GM15510 (cell line): ENCODE measurements around the gene SMYD2.

Source experiments
- POLR2A ChIP-seq: IDR thresholded peaks from 3 replicates; pipeline ENCODE4 v1.6.1; 2011; ENCODE audit warnings: borderline replicate concordance; ENCODE audit not compliant: insufficient read length; ENCODE audit errors: extremely low read depth

The SMYD2 gene

GRCh38 chr1:214261206-214262123 is 19.5 kb upstream of the SMYD2 start:
- no peak for TF ChIP-seq POLR2A

DNA sequence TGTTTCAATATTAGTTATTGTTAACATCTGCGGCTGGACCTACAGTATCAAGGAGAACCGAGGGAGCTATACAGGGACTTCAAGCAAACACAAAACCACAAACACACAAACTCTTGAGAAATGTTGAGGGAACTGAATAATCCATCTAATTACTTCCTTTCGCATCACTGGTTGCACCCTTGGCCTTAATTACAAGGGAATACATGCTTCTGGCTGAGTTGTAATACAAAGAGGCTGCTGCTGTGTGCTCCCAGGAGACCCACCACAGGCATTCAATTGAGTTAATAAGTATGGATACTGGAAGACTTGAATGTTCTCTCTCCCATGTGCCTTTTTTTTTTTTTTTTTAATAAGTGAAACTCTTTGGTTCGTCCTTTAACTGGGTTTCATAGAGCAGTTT is 16.8 kb upstream of the SMYD2 start:
- TF ChIP-seq POLR2A: no peak

GRCh38 chr1:214264976-214265375 is 16.0 kb upstream of the SMYD2 start:
- no peak for TF ChIP-seq POLR2A

- TF ChIP-seq POLR2A: no peak
Measured at GRCh38 chr1:214270097-214270650, 10.8 kb upstream of the SMYD2 start.

- no peak for TF ChIP-seq POLR2A
Measured at GRCh38 chr1:214271174-214271858, 9.6 kb upstream of the SMYD2 start.

DNA sequence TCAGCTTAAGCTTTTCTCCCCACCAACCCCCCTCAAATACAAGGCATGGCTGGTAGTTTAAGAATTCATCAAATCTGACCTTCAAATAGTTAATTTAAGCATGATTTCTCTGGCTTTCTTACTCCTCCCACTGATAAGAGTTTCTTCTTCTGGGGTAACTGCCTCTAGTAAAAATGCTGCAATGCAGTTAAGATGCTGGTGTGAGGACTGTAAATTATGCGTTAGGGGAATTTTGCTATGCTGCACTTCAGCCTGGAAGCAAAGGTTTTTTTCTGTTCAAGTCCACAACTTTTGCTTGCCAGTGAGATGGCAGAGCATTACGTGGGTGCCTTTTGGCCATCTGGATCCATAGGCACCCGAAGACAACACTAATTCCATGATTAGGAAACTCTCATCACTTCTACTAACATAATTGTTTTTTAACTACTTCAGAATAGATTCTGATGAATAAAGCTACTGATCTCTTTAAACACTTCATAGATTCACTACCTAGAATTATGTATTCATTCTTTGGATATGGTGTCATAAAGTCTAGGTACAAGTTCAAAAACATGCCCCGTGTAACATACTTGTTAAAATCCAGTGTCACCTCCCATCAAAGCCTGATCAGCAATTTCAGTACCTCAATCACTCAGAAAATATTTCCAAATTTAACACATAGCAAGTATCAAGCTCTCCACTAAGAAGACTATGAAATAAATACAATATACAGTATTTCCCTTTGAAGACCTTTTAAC is 8.8 kb upstream of the SMYD2 start:
- TF ChIP-seq POLR2A: no peak

DNA sequence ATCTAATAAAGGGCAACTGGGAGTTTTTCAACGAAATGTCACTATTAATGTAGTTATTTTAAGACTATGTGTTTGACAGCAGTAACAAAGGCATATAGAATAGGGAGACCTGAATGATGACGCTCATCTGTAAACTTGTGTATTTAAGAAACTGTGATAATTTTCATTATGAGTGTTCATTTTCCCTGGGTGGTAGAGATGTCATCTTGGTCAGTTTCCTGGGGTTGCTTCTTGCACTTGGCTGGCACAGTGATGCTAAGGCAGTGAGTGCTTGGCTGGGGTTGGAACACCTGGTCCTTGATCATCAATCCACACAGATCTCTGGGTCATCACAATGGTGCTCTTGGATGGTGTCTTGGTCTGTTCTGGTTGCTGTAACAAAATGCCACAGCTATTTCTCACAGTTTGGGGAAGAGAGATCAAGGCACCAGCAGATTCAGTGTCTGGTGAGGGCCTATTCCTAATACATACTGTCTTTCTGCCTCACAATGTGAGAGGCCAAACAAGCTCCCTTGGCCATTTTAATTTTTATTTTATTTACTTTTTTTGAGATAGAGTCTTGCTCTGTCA is 7.9 kb upstream of the SMYD2 start:
- no peak for TF ChIP-seq POLR2A

DNA sequence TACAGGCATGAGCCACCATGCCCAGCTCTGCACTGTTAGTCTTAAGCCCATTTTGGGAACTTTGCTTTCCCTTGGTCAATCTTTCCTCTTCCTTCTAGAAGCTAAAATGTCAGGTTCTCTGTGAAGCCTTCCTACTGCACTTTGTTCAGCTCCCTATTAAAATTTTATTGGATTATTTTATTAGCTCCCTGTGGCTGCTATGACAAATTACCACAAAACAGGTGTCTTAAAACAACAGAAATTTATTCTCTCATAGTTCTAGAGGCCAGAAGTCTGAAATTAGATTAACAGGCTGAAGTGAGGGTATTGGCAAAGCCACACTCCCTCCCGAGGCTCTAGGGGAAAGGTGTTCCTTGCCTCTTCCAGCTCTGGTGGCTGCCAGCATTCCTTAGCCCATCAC is 4.2 kb upstream of the SMYD2 start:
- no peak for TF ChIP-seq POLR2A

- no peak for TF ChIP-seq POLR2A
Measured at GRCh38 chr1:214277704-214278635, 3.0 kb upstream of the SMYD2 start.

DNA sequence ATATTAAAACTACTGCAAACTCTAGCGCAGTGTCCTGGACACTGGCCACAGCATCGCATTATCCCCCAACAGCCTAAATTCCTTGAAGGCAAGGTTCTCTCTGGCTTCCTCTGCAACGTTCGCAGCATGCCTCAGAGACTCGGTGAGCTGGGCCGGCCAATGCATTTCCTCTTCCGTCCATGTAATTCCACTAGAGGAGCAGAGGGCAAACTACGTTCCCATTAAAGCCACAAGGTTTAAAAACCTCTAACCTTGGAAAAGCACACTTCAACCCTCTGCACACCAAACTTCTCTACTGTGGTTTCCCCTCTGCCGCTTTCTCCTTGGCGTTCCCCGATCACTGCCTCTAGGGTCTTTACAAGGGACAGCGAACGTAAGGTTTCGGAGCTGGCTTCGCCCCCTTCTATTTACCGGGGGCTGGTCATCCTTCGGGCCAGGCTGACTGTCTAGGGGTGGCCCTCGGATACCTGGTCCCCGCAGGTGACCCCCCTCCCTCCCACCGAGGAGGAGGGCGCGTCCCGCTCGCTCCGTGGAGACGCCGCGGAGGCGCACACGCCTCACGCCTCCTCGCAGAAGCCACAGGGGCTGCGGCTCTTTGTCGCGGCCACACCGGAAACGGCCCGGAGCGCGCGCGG is 456 bp upstream of the SMYD2 start:
- no peak for TF ChIP-seq POLR2A

DNA sequence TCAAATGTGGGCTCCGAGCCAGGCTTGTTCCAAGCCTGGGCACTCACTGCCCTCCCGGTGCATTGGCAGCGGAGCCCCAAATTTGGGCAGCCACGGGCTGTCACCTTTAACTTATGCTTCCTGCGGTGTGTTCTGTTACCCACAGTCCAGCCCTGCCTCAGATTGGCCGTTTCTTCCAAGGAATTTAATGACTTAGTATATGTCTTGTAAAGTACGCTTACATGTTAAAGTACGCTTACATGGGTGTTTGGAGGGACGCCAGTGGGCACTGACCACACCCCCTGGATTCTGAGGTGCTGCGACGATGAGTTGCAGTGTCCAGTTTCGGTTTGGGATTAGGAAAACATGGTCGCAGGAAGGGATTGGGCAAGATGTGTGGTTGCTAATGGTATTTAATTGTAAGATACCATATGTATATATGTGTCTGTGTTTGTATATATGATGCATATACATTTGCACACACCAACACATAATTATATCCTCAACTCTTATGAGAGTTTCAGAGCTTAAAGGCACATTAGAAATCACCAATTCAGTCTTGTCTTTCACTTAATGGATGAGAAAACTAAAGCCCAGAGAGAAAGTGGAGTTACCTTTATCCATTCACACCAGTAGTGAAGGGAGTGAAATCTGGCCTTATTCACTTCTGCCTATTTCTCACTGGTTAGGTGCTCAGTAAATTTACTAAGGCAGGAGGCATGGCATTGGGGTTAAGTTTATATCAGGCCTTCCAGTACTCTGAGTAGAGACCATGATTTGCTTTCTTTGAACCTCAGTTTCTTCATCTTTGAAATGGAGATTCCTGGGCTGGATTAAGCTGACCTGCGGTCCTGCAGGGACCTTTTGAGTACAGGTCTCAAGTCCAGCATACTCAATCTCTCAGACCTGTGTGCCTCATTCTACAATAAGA is 1.0 kb downstream of the SMYD2 start:
- no peak for TF ChIP-seq POLR2A

DNA sequence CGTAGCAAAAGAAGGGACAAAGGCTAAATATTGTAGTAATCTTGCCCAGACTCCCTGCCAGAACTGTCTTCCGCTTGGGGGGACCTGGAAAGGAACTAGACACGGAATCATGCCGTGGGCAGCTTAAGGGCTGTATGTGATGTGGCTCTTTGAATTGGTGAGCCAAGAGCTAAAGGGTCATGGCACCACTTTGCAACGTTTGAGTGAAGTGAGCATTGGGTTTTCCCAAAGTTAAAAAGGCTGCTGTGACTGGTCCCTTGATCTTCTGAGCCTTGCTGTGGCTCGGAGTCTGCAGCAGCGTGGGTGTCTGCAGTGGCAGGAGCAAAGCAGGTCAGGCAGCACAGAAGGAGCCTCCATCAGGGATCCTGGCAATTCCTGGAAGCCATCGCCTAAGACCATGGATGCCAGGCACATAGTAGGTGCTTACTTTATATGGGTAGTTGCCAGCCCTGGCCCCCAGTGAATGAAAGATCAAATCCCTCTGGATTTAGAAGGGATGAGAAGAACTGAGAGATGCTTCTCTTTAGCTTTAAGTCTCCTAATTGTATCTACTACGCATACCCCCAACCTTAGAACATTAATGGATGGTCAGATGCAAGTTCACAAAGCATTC is 1.8 kb downstream of the SMYD2 start:
- TF ChIP-seq POLR2A: no peak
